ENCODE data around the gene ATP7A. TPM values are rescaled to one million over a fixed set of nuclear protein-coding genes. Genes with fewer than 3 reads are reported as not detected.

The ATP7A gene
- total RNA-seq, 1 experiment from 2014 or later, result 6.3 TPM

DNA sequence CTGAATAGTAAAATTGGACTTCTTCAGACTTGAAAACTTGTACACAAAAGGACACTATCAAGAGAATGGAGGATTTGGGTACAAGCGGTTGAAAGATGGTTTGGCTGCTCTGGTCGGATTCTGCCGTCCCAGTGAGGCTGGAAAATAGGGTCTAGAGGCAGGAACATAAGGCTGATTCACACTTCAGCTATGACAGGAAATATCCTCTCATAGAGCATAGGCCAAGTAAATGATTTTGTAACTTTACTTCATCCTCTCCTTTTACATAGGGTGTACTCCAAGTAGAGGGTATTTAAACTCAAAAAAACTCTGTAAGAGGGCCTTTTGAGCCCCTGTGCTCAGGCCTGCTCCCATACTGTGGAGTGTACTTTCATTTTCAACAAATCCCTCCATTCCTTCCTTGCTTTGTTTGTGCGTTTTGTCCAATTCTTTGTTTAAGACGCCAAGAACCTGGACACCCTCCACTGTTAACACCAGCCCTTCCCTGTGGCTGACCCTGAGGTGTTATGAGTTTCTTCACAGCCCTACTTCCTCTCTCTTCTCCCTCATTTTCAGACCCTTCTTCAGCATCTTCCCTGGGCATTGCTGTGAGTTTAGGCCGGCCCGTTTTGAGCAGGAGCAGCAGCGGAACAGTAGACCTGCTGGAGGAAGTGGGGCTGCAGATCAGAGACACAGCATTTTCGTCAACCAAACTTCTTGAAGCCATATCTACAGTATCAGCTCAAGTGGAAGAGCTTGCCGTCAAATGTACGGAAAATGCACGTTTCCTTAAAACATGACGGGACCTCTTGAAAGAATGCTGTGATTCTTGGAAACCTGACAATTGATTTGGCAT, 51.8 kb downstream of the ATP7A start:
- no peak overlapping the region for H3K4me2 ChIP-seq (ENCODE audit: low read length)
- H3K4me3 ChIP-seq (replicated peaks in 1 of 2; ENCODE audit: low read depth in 1 of 2, low read length in 2 of 2), result no peak overlapping the region
- DNase-seq (ENCODE audit: low read depth, low spot score) (no peak), ATAC-seq (no peak)
- no peaks in the 10 kb centered on the region for H3K9me2 ChIP-seq (ENCODE audit: insufficient read depth)
- no peak overlapping the region for H2AFZ ChIP-seq (ENCODE audit: low read depth, low read length, poor library complexity, severe bottlenecking)
- no TSS peak for BruUV-seq (replicated peaks)
- no peaks in the 10 kb centered on the region for H3K27me3 ChIP-seq (ENCODE audit: insufficient read depth, low read length)
- ChIA-PET RAD21 (ENCODE audit: low non-redundant PET in 1 of 2, low total read pairs in 2 of 2, uncharacterized antibody in 2 of 2, unreplicated experiment in 2 of 2) (no interaction called here), CTCF (no interaction called here), POLR2A (no interaction called here)
- H4K20me1 ChIP-seq (ENCODE audit: insufficient read depth), result no peaks in the 10 kb centered on the region
- H3K4me1 ChIP-seq (ENCODE audit: control insufficient read depth in 1 of 2, insufficient read depth in 2 of 2, low read length in 2 of 2), result no peaks in the 10 kb centered on the region
- H3K9me3 ChIP-seq (ENCODE audit: control insufficient read depth in 1 of 2, insufficient read depth in 1 of 2, low read depth in 1 of 2, low read length in 2 of 2), result no peaks in the 10 kb centered on the region
- no peaks in the 10 kb centered on the region for H3K79me2 ChIP-seq (ENCODE audit: insufficient read depth, low read length)
- H3K36me3 ChIP-seq (ENCODE audit: control insufficient read depth in 1 of 2, insufficient read depth in 2 of 2, low read length in 2 of 2), result no peaks in the 10 kb centered on the region
- no peak overlapping the region for H3K27ac ChIP-seq (ENCODE audit: low read depth, low read length)
- no peak overlapping the region for H3K9ac ChIP-seq (ENCODE audit: low read length)
- TF ChIP-seq RAD21 (IDR thresholded peaks at IDR 0.05; ENCODE audit: low read depth), result no peak
- TF ChIP-seq, protein P1, sequence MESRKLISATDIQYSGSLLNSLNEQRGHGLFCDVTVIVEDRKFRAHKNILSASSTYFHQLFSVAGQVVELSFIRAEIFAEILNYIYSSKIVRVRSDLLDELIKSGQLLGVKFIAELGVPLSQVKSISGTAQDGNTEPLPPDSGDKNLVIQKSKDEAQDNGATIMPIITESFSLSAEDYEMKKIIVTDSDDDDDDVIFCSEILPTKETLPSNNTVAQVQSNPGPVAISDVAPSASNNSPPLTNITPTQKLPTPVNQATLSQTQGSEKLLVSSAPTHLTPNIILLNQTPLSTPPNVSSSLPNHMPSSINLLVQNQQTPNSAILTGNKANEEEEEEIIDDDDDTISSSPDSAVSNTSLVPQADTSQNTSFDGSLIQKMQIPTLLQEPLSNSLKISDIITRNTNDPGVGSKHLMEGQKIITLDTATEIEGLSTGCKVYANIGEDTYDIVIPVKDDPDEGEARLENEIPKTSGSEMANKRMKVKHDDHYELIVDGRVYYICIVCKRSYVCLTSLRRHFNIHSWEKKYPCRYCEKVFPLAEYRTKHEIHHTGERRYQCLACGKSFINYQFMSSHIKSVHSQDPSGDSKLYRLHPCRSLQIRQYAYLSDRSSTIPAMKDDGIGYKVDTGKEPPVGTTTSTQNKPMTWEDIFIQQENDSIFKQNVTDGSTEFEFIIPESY (IDR thresholded peaks at IDR 0.05; ENCODE audit: extremely low read depth, insufficient replicate concordance, low read length), result no peak
- TF ChIP-seq MAX (IDR thresholded peaks at IDR 0.05), result no peak
- no peak for TF ChIP-seq CEBPB (IDR thresholded peaks at IDR 0.05; ENCODE audit: low read depth)
- TF ChIP-seq TCF7L2 (IDR thresholded peaks at IDR 0.05; ENCODE audit: borderline replicate concordance, extremely low read depth, insufficient read depth, insufficient read length), result no peak
- no peak for TF ChIP-seq SIN3A (IDR thresholded peaks at IDR 0.05; ENCODE audit: low read depth)
- no peak for TF ChIP-seq ATF3 (IDR thresholded peaks at IDR 0.05)
- TF ChIP-seq, protein P2, sequence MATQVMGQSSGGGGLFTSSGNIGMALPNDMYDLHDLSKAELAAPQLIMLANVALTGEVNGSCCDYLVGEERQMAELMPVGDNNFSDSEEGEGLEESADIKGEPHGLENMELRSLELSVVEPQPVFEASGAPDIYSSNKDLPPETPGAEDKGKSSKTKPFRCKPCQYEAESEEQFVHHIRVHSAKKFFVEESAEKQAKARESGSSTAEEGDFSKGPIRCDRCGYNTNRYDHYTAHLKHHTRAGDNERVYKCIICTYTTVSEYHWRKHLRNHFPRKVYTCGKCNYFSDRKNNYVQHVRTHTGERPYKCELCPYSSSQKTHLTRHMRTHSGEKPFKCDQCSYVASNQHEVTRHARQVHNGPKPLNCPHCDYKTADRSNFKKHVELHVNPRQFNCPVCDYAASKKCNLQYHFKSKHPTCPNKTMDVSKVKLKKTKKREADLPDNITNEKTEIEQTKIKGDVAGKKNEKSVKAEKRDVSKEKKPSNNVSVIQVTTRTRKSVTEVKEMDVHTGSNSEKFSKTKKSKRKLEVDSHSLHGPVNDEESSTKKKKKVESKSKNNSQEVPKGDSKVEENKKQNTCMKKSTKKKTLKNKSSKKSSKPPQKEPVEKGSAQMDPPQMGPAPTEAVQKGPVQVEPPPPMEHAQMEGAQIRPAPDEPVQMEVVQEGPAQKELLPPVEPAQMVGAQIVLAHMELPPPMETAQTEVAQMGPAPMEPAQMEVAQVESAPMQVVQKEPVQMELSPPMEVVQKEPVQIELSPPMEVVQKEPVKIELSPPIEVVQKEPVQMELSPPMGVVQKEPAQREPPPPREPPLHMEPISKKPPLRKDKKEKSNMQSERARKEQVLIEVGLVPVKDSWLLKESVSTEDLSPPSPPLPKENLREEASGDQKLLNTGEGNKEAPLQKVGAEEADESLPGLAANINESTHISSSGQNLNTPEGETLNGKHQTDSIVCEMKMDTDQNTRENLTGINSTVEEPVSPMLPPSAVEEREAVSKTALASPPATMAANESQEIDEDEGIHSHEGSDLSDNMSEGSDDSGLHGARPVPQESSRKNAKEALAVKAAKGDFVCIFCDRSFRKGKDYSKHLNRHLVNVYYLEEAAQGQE (IDR thresholded peaks at IDR 0.05; ENCODE audit: low read depth), result no peak
- TF ChIP-seq POLR2A (IDR thresholded peaks at IDR 0.05; ENCODE audit: borderline replicate concordance, extremely low read depth, insufficient read depth, insufficient read length), result no peak
- no peak for TF ChIP-seq EGR1 (IDR thresholded peaks at IDR 0.05; ENCODE audit: low read depth)
- TF ChIP-seq EZH2 (IDR thresholded peaks at IDR 0.05), result no peak
- no peak for TF ChIP-seq SRF (IDR thresholded peaks at IDR 0.05; ENCODE audit: low read depth)
- TF ChIP-seq CBX3 (IDR thresholded peaks at IDR 0.05; ENCODE audit: low read depth), result no peak
- TF ChIP-seq JUND (IDR thresholded peaks at IDR 0.05), result no peak
- intact Hi-C loops (cut with micrococcal nuclease), result no loop called here
